Dermis microvascular lymphatic vessel endothelial cell (primary cell): ENCODE results near the gene FOXD4L1. TPM values are rescaled to one million over a fixed set of nuclear protein-coding genes. Genes with fewer than 3 reads are reported as not detected.
"Not testable (repeated sequence)": the region's sequence is repeated elsewhere in the genome, so short reads cannot be mapped to it uniquely, and the experiment has no call there.

ENCODE experiments used
- DNase-seq, 2 donors: peaks; one replicate each; pipeline versions ENCODE4 v3.0.0 to v3.0.0-alpha.2; 2010; ENCODE audit warnings: low read depth in 2 of 2
- total RNA-seq: library from RNA; depleted of rRNA; stranded (reverse); fragments of >200 nt; gene quantifications from 2 replicates; pipeline ENCODE4 v1.2.1, GENCODE V29; 2014

FOXD4L1 gene
- total RNA-seq, result not detected in 2 replicates

DNA sequence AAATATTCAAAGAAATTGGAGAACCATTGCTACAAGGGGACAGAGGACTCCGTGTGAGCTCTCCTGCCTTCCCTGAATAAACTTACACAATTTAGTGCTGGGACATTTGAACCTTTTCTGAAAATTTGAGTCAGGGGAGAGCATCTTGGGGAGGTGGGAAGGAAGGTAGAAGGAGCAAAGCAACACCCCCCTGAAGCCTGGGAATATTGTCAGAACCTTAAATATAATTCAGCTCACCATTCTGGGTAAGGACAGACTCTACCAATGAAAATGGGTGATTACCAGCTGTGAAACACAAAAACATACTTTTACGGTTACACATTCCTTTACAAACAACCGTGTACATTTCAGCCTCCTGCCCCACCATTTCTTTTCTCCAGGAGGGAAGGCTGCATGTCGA is at the start of gene FOXD4L1:
Gene FOXD4L1 (plus strand): TSS at position 301 of the 400 bp plus-strand sequence. CDS start 592 bp downstream, outside the sequence.
- not testable (repeated sequence) for DNase-seq

- not testable (repeated sequence) for DNase-seq
These were observed 32.7 kb upstream of the FOXD4L1 start for GRCh38 chr2:113465770-113466169.

GRCh38 chr2:113476688-113477368 is 21.6 kb upstream of the FOXD4L1 start:
- not testable (repeated sequence) for DNase-seq

DNA sequence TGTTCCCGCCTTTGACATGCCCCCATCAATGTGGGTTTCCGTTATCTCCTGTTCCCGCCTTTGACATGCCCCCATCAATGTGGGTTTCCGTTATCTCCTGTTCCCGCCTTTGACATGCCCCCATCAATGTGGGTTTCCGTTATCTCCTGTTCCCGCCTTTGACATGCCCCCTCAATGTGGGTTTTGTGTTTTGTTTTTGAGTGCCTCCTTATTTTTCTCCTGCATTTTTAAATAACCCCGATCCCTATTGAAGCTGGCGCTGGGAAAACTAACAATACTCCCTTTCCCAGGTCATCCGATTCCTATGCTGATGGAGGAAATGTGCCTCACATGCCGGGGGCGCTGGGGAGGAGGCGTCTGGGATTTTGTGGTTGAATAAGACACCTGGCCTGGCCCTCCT is 1.9 kb upstream of the FOXD4L1 start:
- DNase-seq, result not testable (repeated sequence)

DNA sequence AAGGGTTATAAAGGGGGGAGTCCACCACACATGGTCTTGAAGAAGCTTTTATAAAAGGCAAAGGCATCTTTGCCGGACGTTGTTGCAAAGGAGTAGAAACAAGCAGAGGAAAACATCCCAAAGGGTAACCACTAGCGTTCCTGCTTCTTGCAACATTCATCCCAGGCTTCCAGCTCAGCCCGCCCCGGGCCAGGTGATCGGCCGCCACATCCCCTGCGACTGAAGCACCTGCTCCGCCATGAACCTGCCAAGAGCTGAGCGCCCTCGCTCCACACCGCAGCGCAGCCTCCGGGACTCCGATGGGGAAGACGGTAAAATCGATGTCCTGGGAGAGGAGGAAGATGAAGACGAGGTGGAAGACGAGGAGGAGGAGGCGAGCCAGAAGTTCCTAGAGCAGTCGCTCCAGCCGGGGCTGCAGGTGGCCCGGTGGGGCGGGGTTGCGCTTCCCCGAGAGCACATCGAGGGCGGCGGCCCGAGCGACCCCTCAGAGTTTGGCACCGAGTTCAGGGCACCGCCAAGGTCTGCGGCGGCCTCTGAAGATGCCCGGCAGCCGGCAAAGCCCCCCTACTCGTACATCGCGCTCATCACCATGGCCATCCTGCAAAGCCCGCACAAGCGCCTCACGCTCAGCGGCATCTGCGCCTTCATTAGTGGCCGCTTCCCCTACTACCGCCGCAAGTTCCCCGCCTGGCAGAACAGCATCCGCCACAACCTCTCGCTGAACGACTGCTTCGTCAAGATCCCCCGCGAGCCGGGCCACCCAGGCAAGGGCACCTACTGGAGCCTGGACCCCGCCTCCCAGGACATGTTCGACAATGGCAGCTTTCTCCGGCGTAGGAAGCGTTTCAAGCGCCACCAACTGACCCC is 787 bp downstream of the FOXD4L1 start:
- DNase-seq, result not testable (repeated sequence)

- not testable (repeated sequence) for DNase-seq
These were observed 1.6 kb downstream of the FOXD4L1 start for GRCh38 chr2:113499886-113500722.

DNA sequence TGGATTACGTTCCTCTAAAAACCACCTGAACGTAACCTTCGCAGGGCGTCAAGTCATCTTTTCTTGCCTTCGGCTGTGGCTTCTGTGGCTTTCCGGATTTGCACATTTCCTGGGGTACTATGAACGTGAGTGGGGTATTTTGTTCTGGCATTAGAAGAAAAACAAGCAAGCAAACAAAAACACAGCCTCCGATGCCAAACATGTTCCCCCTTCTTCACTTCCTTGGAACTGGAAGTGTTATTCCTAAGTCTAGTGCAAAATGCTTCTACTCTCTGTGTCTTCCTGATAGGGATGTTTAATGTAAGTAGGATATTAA is 2.2 kb downstream of the FOXD4L1 start:
- DNase-seq, result not testable (repeated sequence)

- DNase-seq, result not testable (repeated sequence)
These were observed 4.0 kb downstream of the FOXD4L1 start for GRCh38 chr2:113502216-113503093.

- DNase-seq, result not testable (repeated sequence)
These were observed 4.9 kb downstream of the FOXD4L1 start for GRCh38 chr2:113503094-113504042.

DNA sequence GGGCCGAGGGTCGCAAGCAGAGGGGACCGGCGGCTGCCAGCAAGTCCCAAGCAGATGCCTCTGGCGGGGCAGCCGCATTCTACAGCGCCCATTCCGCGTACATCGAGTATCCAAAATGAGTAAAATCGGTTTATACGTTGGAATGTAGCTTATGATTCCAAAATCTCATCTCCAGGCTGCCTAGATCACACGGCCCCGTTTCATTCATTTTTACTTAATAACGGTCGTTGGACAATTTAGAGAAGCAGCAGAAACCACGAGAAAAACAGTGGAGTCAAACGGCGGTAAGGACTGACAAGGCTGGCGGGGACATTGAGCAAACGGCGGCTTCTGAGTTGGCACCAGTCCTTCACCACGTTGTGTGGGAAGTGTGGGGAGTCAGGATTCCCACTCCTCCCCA is 5.6 kb downstream of the FOXD4L1 start:
- not testable (repeated sequence) for DNase-seq

GRCh38 chr2:113507394-113508140 is 9.1 kb downstream of the FOXD4L1 start:
- DNase-seq, result not testable (repeated sequence)

DNA sequence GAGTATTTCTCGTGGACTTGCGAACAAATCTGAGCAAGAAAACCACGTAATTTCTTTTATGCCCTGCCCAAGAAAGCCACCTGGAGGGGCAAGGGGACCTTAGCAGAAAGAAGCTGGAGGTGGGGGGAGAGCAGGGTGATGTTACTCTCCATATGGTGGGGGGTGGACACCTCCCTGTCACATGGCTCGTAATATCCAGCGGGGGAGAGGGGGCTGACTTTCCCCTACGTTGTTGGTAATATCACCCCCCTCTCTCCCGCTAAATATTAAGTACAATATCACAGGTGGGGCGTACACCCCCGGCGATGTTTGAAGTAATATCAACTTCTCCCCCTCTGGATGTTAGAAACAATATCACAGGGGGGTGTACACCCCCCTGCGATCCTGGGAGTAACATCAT is 9.7 kb downstream of the FOXD4L1 start:
- not testable (repeated sequence) for DNase-seq

- not testable (repeated sequence) for DNase-seq
These were observed 12.4 kb downstream of the FOXD4L1 start for GRCh38 chr2:113510913-113511312.

GRCh38 chr2:113511859-113512258 is 13.4 kb downstream of the FOXD4L1 start:
- not testable (repeated sequence) for DNase-seq

DNA sequence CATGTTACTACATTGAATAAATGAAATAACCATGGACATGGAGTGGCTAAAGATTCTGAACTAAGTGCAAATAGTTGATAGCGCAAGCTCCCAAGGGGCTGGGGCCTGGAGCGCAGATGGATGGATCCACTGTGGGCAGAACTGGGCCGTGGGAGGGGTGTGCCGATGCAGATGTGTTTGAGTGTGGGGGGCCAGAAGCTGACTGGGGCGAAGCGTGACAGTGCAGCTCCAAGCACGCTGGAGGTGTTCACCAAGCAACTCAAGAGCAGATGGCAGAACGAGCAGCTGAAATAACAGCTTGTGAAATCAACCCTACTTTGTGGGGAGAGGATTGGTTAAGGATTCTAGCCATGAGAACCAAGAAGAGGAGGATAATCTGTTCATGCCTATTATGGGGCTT is 17.0 kb downstream of the FOXD4L1 start:
- not testable (repeated sequence) for DNase-seq

- not testable (repeated sequence) for DNase-seq
These were observed 17.5 kb downstream of the FOXD4L1 start for GRCh38 chr2:113515995-113516394.

DNA sequence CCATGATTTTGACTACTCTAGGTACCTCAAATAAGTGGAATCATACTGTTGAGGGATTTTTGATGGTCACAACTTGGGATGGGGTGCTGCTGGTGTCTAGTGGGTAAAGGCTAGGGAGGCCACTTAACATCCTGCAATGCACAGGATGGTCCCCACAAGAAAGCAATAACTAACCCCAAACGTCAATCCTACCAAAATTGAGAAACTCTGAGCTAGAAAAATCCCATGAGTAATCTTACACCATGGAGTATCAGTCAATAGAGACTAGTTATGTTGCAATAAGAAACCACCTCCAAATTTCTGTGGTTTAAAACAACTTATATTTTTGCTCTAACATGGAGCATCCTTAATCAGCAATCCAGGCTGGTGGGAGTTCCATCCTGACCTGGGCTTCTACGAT is 18.6 kb downstream of the FOXD4L1 start:
- DNase-seq, result not testable (repeated sequence)

GRCh38 chr2:113520837-113521236 is 22.4 kb downstream of the FOXD4L1 start:
- DNase-seq, result not testable (repeated sequence)

- DNase-seq, result not testable (repeated sequence)
These were observed 23.0 kb downstream of the FOXD4L1 start for GRCh38 chr2:113521492-113521891.
